VCaP (cell line): Measurements from ENCODE around the gene PTGIR.

Experiments used
- H3K27ac ChIP-seq: fragments of 450-650 bp; 2 replicates; pipeline ENCODE4 v1.5.1; 2017
- CTCF ChIP-seq: fragments of 450-650 bp; conservative IDR thresholded peaks from 2 replicates; pipeline ENCODE4 v1.5.1; 2017; ENCODE audit warnings: mild to moderate bottlenecking, moderate library complexity

The PTGIR gene

GRCh38 chr19:46611776-46612175, 13.1 kb downstream of the PTGIR start:
- TF ChIP-seq CTCF, result no peak
- no peak overlapping the region for H3K27ac ChIP-seq

- no peak for TF ChIP-seq CTCF
- no peak overlapping the region for H3K27ac ChIP-seq
Measured at GRCh38 chr19:46610851-46611770, 13.8 kb downstream of the PTGIR start.

GRCh38 chr19:46610413-46610775, 14.5 kb downstream of the PTGIR start:
- H3K27ac ChIP-seq, result no peak overlapping the region
- TF ChIP-seq CTCF, result no peak

GRCh38 chr19:46609511-46610412, 15.1 kb downstream of the PTGIR start:
- no peak for TF ChIP-seq CTCF
- H3K27ac ChIP-seq, result no peak overlapping the region

- no peak overlapping the region for H3K27ac ChIP-seq
- no peak for TF ChIP-seq CTCF
Measured at GRCh38 chr19:46608581-46609345, 16.1 kb downstream of the PTGIR start.

- TF ChIP-seq CTCF, result no peak
- no peak overlapping the region for H3K27ac ChIP-seq
Measured at GRCh38 chr19:46608178-46608577, 16.7 kb downstream of the PTGIR start.
